HEK293 (cell line): ENCODE results near the gene CYB5B.

Experiments
- CTCF ChIA-PET: fragments of 350-600 bp; formaldehyde crosslinking; extraction: SDS; loops from one replicate; lab custom pipeline; 2021; ENCODE audit warnings: antibody characterized with exemption; lab: Yijun Ruan, JAX
- POLR2A ChIA-PET: fragments of 300-600 bp; formaldehyde crosslinking; extraction: SDS; loops from one replicate; lab custom pipeline; 2020; ENCODE audit warnings: antibody characterized with exemption, inconsistent platforms; lab: Yijun Ruan, JAX
- H3K27ac ChIP-seq: fragments of 200-500 bp; sonication (Bioruptor generic); 2 replicates; pipeline ENCODE4 v1.5.1; 2014; ENCODE audit warnings: low read depth, low read length, control low read depth, inconsistent platforms; ENCODE audit errors: extremely low read depth
- H3K36me3 ChIP-seq, 2 experiments: fragments of 200-500 bp in 1 of 2; sonication (Bioruptor generic) in 1 of 2; 1 replicate in 1 of 2; 2 replicates in 1 of 2; pipeline ENCODE4 v1.5.1; 2014 to 2017; ENCODE audit warnings: inconsistent platforms in 2 of 2, low read length in 2 of 2; ENCODE audit not compliant: control insufficient read depth in 2 of 2, insufficient read depth in 1 of 2
- H3K4me1 ChIP-seq: fragments of 200-500 bp; sonication (Bioruptor generic); 2 replicates; pipeline ENCODE4 v1.5.1; 2014; ENCODE audit warnings: mild to moderate bottlenecking, low read length, inconsistent platforms; ENCODE audit not compliant: control insufficient read depth, insufficient read depth
- H3K4me3 ChIP-seq: 2 replicates; pipeline ENCODE4 v1.5.1; 2011; ENCODE audit warnings: low read depth, mild to moderate bottlenecking, control low read depth, low read length, moderate library complexity
- H3K9me3 ChIP-seq: fragments of 200-500 bp; sonication (Bioruptor generic); 2 replicates; pipeline ENCODE4 v1.5.1; 2014; ENCODE audit warnings: low read depth, low read length, inconsistent platforms; ENCODE audit not compliant: control insufficient read depth, insufficient read depth
- KLF1 ChIP-seq: fragments of 450-650 bp; formaldehyde crosslinking; IDR thresholded peaks from 2 replicates; pipeline ENCODE4 v1.5.1; 2016; ENCODE audit warnings: missing biosample characterization, missing genetic modification characterization
- PRDM10 ChIP-seq: fragments of 450-650 bp; formaldehyde crosslinking; IDR thresholded peaks from 2 replicates; pipeline ENCODE4 v1.5.1; 2016; ENCODE audit warnings: missing biosample characterization, missing genetic modification characterization
- ZBTB17 ChIP-seq: fragments of 450-650 bp; formaldehyde crosslinking; IDR thresholded peaks from 2 replicates; pipeline ENCODE4 v1.5.1; 2016; ENCODE audit warnings: missing biosample characterization, missing genetic modification characterization
- ZBTB20 ChIP-seq: fragments of 450-650 bp; formaldehyde crosslinking; IDR thresholded peaks from 2 replicates; pipeline ENCODE4 v1.5.1; 2016; ENCODE audit warnings: missing biosample characterization, missing genetic modification characterization
- ZNF416 ChIP-seq: fragments of 450-650 bp; formaldehyde crosslinking; IDR thresholded peaks from 2 replicates; pipeline ENCODE4 v1.5.1; 2016; ENCODE audit warnings: missing biosample characterization, missing genetic modification characterization
- ZNF521 ChIP-seq: fragments of 450-650 bp; formaldehyde crosslinking; IDR thresholded peaks from 2 replicates; pipeline ENCODE4 v1.5.1; 2017; ENCODE audit warnings: missing biosample characterization, mild to moderate bottlenecking, missing genetic modification characterization
- ZNF529 ChIP-seq: fragments of 450-650 bp; formaldehyde crosslinking; IDR thresholded peaks from 2 replicates; pipeline ENCODE4 v1.5.1; 2017; ENCODE audit warnings: missing genetic modification characterization, missing biosample characterization; ENCODE audit not compliant: insufficient replicate concordance
- ZNF600 ChIP-seq: fragments of 450-650 bp; formaldehyde crosslinking; IDR thresholded peaks from 2 replicates; pipeline ENCODE4 v1.5.1; 2016; ENCODE audit warnings: missing biosample characterization, missing genetic modification characterization
- ZNF654 ChIP-seq: fragments of 450-650 bp; formaldehyde crosslinking; IDR thresholded peaks from 2 replicates; pipeline ENCODE4 v1.5.1; 2016; ENCODE audit warnings: low read depth, missing biosample characterization, missing genetic modification characterization
- ZNF704 ChIP-seq: fragments of 450-650 bp; formaldehyde crosslinking; IDR thresholded peaks from 2 replicates; pipeline ENCODE4 v1.5.1; 2016; ENCODE audit warnings: missing biosample characterization, missing genetic modification characterization
- ZNF747 ChIP-seq: fragments of 450-650 bp; formaldehyde crosslinking; IDR thresholded peaks from 2 replicates; pipeline ENCODE4 v1.5.1; 2016; ENCODE audit warnings: missing biosample characterization, missing genetic modification characterization
- ZNF768 ChIP-seq: fragments of 450-650 bp; formaldehyde crosslinking; IDR thresholded peaks from 2 replicates; pipeline ENCODE4 v1.5.1; 2018; ENCODE audit warnings: missing biosample characterization, mild to moderate bottlenecking, missing genetic modification characterization
- ZNF843 ChIP-seq: fragments of 450-650 bp; formaldehyde crosslinking; IDR thresholded peaks from 2 replicates; pipeline ENCODE4 v1.5.1; 2016; ENCODE audit warnings: missing biosample characterization, missing genetic modification characterization
- ZSCAN16 ChIP-seq: fragments of 450-650 bp; formaldehyde crosslinking; IDR thresholded peaks from 2 replicates; pipeline ENCODE4 v1.5.1; 2016; ENCODE audit warnings: missing biosample characterization, missing genetic modification characterization
- TF ChIP-seq, protein P1 (sequence below): fragments of 450-650 bp; formaldehyde crosslinking; IDR thresholded peaks from 2 replicates; pipeline ENCODE4 v1.5.1; 2016; ENCODE audit warnings: missing biosample characterization, missing genetic modification characterization
- TF ChIP-seq, protein P2 (sequence below): fragments of 450-650 bp; formaldehyde crosslinking; IDR thresholded peaks from 2 replicates; pipeline ENCODE4 v1.5.1; 2016; ENCODE audit warnings: missing biosample characterization, missing genetic modification characterization
- TF ChIP-seq, protein P3 (sequence below): fragments of 450-650 bp; formaldehyde crosslinking; conservative IDR thresholded peaks from 2 replicates; pipeline ENCODE4 v1.5.1; 2016; ENCODE audit warnings: low read depth, missing biosample characterization, missing genetic modification characterization

The CYB5B gene

GRCh38 chr16:69496896-69497295 lies 72.5 kb downstream of the CYB5B start:
- ChIA-PET CTCF (no interaction called here), POLR2A (no interaction called here)
- Histone ChIP-seq H3K4me1 (no peaks in the 10 kb centered on the region), H3K27ac (no peak overlapping the region), H3K36me3 (no peaks in the 10 kb centered on the region), H3K4me3 (no peak overlapping the region), H3K9me3 (no peaks in the 10 kb centered on the region)
- TF ChIP-seq ZNF529 (tag by site-specific recombination) = no peak
- no peak for TF ChIP-seq ZNF416 (tag by site-specific recombination)
- no peak for TF ChIP-seq ZNF843 (tag by site-specific recombination)
- TF ChIP-seq, all 188 proteins: peak for 0

GRCh38 chr16:69497876-69498596 lies 73.6 kb downstream of the CYB5B start:
- no peaks in the 10 kb centered on the region for H3K9me3 ChIP-seq
- TF ChIP-seq PRDM10 (tag by site-specific recombination) = no peak
- TF ChIP-seq ZNF600 = no peak
- TF ChIP-seq ZSCAN16 (tag by site-specific recombination) = no peak
- peak; percentile 29; the same call in 1 of the 2 replicates for TF ChIP-seq ZBTB20 (tag by site-specific recombination)
- TF ChIP-seq ZNF747 (tag by site-specific recombination) = no peak
- no peak for TF ChIP-seq ZNF704
- TF ChIP-seq ZNF521 (tag by site-specific recombination) = no peak
- TF ChIP-seq KLF1 (tag by site-specific recombination) = 0 out of 2 replicates have a peak, but pooled peaks have one; percentile 14
- no peak for TF ChIP-seq ZNF768
- no peak for TF ChIP-seq ZNF654 (tag by site-specific recombination)
- TF ChIP-seq, protein P1, sequence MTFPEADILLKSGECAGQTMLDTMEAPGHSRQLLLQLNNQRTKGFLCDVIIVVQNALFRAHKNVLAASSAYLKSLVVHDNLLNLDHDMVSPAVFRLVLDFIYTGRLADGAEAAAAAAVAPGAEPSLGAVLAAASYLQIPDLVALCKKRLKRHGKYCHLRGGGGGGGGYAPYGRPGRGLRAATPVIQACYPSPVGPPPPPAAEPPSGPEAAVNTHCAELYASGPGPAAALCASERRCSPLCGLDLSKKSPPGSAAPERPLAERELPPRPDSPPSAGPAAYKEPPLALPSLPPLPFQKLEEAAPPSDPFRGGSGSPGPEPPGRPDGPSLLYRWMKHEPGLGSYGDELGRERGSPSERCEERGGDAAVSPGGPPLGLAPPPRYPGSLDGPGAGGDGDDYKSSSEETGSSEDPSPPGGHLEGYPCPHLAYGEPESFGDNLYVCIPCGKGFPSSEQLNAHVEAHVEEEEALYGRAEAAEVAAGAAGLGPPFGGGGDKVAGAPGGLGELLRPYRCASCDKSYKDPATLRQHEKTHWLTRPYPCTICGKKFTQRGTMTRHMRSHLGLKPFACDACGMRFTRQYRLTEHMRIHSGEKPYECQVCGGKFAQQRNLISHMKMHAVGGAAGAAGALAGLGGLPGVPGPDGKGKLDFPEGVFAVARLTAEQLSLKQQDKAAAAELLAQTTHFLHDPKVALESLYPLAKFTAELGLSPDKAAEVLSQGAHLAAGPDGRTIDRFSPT (tag by site-specific recombination) = no peak
- no peak for TF ChIP-seq ZBTB17 (tag by site-specific recombination)
- TF ChIP-seq, protein P2, sequence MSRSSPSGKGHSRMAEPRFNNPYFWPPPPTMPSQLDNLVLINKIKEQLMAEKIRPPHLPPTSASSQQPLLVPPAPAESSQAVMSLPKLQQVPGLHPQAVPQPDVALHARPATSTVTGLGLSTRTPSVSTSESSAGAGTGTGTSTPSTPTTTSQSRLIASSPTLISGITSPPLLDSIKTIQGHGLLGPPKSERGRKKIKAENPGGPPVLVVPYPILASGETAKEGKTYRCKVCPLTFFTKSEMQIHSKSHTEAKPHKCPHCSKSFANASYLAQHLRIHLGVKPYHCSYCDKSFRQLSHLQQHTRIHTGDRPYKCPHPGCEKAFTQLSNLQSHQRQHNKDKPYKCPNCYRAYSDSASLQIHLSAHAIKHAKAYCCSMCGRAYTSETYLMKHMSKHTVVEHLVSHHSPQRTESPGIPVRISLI (tag by site-specific recombination) = no peak
- TF ChIP-seq, protein P3, sequence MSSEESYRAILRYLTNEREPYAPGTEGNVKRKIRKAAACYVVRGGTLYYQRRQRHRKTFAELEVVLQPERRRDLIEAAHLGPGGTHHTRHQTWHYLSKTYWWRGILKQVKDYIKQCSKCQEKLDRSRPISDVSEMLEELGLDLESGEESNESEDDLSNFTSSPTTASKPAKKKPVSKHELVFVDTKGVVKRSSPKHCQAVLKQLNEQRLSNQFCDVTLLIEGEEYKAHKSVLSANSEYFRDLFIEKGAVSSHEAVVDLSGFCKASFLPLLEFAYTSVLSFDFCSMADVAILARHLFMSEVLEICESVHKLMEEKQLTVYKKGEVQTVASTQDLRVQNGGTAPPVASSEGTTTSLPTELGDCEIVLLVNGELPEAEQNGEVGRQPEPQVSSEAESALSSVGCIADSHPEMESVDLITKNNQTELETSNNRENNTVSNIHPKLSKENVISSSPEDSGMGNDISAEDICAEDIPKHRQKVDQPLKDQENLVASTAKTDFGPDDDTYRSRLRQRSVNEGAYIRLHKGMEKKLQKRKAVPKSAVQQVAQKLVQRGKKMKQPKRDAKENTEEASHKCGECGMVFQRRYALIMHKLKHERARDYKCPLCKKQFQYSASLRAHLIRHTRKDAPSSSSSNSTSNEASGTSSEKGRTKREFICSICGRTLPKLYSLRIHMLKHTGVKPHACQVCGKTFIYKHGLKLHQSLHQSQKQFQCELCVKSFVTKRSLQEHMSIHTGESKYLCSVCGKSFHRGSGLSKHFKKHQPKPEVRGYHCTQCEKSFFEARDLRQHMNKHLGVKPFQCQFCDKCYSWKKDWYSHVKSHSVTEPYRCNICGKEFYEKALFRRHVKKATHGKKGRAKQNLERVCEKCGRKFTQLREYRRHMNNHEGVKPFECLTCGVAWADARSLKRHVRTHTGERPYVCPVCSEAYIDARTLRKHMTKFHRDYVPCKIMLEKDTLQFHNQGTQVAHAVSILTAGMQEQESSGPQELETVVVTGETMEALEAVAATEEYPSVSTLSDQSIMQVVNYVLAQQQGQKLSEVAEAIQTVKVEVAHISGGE (tag by site-specific recombination) = no peak
- TF ChIP-seq, all 188 proteins: peak for 2
- H3K4me1 ChIP-seq = no peaks in the 10 kb centered on the region
- ChIA-PET POLR2A (no interaction called here), CTCF (interaction anchor here (0.6 to 0.7 kb wide), 2 partner anchors 33 to 102 kb away, joined by 3 to 8 read pairs; no protein-coding TSS in a partner anchor)
- no peak overlapping the region for H3K4me3 ChIP-seq
- no peaks in the 10 kb centered on the region for H3K36me3 ChIP-seq
- H3K27ac ChIP-seq = no peak overlapping the region
